NCI-H1436 treated with DMSO at 0.1 percent for 48 hours (cell line): ENCODE data around the gene ROBO1.

ENCODE experiments used
- DNase-seq: peaks from one replicate; lab custom pipeline; 2025; lab: John Stamatoyannopoulos, UW

Gene ROBO1

DNA sequence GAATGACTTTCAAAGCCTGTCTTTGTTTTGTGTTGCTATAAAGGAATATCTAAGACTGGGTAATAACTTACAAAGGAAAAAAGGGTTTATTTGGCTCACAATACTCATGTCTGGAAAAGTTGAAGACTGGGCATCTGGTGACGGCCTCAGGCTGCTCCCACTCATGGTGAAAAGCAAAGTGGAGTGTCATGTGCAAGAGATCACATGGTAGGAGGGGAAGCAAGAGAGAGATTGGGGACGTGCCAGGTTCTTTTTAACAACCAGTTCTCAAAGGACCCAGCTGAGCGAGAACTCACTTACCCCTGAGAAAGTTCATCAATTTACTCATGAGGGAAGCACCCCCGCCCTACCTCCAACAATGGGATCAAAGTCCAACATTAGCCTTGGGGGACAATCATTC is 929.4 kb downstream of the ROBO1 start:
- DNase-seq: no peak

DNA sequence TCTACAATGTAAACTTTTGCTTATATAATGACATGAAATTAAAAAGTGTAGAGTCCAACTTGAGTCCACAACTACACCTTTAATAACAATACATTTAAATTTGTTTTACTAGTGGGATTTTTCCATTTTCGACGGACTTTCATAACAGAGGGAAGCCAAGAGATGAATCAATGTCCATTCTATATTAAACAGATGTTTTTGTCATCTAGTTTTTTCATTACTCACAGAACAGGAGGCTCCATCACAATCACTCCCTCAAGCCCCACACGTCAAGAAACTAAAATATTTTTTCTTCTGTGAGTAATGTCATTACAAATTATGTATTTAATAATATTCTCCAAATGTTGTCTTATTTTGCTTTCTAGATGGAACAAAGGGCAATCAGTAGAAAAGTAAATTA is 932.9 kb downstream of the ROBO1 start:
- no peak for DNase-seq

DNA sequence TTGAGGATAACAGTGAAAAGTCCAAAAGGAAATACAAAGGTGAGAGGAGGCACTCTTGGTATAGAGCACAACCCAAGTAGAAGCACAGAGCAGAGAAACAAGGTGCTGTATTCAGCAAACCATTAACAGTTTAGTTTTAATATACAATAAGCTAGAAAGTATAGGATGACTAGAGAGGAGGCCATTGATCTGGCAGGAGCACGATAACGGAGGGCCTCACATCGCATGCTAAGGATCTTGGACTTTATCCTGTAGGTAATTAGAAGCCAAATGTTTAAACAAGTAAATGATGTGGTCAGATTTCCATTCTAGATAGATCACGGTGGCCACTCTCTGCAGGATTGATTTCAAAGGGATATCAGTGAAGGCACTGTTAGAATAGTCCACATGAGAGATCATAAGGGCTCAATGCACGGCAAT is 935.0 kb downstream of the ROBO1 start:
- DNase-seq: no peak

DNA sequence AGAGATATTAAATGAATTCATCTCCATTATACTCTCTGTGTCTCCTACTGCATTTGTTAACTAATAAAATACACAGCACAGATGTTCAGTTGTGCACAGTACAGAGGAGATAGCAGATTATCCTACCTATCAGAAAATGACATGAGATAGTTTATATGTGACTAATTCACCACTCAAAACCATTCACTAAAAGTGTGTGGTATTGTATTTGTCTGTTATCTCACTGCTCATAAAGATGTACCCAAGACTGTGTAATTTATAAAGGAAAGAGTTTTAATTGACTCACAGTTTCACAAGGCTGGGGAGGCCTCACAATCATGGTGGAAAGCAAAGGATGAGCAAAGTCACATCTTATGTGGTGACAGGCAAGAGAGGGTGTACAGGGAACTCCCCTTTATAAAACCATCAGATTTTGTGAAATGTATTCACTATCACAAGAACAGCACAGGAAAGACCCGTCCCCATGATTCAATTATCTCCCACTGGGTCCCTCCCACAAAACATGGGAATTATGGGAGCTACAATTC is 936.3 kb downstream of the ROBO1 start:
- no peak for DNase-seq

DNA sequence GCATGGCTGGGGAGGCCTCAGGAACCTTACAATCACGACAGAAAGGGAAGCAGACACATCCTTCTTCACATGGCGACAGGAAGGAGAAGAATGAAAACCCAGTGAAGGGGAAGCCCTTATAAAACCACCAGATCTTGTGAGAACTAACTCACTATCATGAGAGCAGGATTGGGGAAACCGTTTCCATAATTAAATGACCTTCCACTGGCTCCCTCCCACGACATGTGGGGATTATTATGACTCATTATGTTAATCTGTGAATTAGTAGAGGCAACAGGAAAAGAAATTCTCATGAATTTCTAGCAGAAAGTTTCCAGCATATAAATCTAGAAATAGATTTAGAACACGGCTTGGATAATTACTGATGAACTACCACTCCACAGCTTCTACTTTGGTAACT is 937.3 kb downstream of the ROBO1 start:
- DNase-seq: no peak

DNA sequence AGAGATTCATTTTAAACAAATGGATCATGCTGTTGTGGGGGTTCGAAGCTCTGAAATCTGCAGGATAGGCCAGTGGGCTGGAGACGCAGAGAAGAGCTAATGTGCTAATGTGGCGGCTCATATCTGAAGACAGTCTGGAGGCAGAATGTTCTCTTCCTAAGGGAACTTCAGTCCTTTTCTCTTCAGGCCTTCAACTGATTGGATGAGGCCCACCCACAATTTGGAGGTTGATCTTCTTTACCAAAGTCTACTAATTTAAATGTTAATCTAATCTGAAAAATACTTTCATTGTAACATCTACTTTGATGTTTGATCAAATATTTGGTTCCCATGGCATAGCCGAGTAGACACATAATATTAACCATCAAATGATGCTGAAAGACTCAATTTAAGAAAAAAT is 940.2 kb downstream of the ROBO1 start:
- no peak for DNase-seq

DNA sequence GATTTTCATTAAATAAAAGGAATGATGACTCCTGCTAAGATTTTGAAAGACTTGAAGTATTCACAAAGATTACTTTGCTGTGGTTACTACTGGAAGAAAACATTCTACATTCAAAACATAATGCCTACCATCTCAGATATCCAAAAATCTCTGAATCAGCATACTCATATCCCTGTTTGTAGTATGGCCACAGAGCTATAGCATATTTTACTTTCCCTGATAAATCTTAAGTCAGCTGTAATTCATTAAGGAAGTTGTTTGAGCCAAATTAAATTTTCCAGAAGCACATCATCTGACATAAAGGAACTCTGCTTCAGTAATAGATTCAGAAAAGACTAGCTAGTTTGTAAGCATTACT is 942.0 kb downstream of the ROBO1 start:
- DNase-seq: no peak

DNA sequence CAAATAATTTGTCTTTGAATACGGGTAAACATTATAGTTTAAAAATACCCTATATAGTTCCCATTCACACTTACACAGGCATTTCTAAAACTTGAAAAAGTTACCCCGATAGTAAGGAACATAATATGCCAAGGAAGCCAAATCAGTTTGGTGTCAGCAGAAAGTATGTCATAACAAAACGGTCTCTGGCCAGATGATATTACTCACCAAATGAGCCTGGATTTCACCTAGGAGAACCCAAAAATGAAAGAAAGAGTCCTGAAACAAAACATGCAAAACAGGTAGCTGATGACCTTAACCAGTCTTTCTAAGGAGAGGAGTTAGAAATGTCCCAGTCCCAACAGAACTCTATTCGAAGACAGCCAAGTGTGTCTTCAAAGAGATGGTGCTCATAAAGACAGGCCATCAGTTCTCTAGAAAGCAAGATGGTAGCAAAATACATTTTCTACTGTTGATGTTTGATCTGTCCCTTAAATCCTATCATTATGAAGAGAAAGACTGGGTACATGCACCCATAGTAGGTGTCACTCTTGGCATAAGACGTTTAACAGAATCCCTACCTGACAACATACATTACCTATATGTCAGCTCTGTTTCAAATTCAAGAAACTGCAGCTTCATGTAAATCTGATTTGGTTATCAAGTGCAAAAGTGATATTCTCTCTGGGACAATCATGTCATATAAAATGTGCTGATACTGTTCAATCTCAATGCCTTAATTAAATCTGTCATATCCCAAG is 942.5 kb downstream of the ROBO1 start:
- no peak for DNase-seq

DNA sequence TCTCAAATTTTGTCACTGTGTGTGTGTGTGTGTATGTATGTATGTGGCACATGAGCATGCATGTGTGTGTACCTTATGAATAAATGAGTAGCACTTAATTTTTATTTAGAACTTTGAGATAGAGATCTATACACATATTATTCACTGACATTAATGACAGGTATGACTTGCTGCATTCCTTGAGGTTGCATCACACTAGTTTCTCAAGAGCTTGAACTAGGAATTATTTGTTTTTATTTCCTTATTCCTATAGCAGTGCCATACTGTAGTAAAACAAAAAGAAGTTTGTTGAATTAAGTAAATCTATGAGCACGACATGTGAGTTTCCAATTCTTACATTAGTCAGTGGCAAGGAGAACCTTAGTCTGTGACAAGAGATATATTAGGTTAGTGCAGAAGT is 943.9 kb downstream of the ROBO1 start:
- DNase-seq: no peak

DNA sequence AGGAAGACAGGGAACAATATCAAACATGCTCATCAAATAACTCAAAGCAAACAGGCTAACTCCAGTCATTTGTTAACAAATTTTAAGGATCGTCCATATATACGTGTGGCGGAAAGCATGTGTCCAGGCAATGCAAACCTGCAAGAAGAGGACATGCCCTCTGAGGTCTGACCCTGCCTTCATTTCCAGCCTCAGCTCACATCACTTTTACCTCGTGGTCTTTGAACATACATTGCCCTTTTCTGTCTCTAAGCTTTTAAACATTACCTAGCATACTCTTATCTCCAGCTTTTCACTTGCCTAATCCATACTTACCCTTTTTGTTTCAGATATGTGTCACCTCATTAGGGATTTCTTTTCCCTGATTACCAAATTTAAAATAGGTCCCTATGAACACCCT is 944.4 kb downstream of the ROBO1 start:
- no peak for DNase-seq

DNA sequence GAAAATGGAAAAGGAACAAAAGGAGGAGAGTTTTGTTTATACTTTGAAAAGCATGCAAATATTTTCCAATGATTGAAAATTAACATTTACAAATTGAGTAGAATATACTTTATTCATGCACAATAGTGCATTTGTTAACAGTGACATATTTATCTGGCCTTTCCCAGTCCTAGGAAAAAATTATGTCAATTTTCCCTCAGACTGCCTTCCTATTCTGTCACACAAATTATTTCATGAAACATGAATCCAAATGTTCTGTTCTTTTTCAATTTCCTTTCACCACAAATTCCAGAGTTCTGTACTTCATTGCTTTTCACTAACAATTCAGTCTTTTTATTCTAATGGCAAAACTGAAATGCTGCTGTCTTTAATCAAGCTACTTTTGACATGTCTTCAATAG is 945.1 kb downstream of the ROBO1 start:
- DNase-seq: no peak

DNA sequence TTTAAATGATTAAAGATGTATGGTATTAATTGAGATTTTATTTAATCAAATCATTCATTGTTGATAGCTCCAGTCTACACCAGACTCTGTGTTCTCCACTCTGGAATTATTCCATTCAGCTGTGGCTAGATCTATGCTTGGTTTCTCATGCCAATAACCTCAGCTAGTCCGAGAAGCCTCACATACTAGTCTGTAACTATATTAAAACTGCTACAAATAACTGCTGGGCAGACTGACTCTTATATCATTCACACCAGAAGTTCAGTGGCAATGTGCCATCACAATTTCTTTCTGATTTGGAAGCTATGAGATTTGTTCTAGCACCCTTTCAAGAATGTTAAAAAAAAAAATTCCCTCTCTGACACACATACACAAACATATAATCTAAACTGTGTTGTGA is 947.3 kb downstream of the ROBO1 start:
- no peak for DNase-seq

DNA sequence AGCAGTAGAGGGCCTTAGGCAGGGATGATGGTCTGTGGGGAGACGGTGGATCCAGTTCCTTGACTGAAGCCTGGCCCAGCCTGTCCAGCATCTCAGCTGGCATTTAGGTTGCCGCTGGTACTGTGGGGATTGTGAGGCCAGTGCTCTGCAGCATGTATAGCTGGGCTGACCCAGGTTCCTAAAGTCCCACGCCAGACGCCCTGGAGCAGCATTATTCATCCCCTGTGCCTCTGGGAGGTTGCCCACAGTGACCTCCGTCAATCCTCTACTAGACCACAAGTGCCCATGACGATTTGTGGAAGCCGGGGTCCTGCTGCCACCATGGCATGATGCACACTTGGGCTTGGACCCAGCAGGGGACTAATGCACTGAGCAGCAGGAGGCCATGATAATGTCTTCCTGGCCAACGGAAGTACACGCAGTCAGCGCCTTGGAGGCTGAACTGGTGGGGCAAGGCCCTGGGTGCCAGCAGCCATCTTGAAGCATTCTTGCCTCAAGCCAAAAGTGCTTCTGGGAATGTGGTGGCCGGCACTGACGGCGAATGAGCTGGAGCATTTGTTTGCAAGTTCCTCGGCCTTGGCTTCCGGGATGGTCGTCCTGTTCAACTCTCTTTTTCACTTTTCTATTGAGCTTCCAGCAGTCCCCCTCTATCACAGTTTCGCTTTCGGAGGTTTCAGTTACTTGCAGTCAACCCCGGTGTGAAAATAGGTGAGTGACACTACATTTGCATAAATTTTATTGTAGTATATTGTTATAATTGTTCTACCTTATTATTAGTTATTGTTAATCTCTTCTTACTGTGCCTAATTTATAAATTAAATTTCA is 949.4 kb downstream of the ROBO1 start:
- no peak for DNase-seq

DNA sequence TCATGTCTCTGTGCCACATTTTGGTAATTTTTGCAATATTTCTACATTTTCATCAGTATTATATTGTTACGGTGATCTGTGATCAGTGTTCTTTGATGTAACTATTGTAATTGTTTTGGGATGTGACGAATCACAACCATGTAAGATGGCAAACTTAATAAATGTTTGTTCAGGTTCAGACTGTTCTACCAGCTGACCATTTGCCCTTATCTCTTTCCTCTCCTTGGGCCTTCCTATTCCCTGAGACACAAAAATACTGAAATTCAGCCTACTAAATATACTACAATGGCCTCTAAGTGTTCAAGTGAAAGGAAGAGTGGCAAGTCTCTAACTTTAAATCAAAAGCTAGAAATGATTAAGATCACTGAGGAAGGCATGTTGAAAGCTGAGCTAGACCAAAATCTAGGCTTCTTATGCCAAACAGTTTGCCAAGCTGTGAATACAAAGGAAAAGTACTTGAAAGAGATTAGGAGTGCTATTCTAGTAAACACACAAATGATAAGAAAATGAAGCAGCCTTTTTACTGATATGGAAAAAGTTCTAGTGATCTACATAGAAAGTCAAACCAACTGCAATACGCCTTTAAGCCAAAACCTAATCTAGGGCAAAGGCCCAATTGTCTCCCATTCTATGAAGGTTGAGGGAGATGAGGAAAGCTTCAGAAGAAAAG is 952.8 kb downstream of the ROBO1 start:
- DNase-seq: no peak

DNA sequence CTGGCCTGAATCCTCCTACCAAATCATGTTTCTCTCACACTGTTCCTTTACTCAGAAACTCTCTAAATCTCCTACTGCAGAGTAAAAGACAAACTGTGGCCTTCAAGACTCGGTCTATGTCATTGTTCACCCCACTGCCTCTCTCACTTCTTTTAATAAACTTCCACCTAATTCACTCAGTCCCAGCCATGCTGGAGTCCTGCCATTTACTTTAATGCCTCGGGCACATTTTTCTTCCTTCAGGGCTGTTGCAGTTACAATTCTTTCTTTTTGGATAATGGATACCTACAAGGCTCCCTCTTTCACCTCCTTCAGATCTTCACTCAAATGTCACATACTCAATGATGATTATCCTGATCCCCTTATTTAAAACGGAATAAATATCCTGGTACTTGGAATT is 955.6 kb downstream of the ROBO1 start:
- no peak for DNase-seq

DNA sequence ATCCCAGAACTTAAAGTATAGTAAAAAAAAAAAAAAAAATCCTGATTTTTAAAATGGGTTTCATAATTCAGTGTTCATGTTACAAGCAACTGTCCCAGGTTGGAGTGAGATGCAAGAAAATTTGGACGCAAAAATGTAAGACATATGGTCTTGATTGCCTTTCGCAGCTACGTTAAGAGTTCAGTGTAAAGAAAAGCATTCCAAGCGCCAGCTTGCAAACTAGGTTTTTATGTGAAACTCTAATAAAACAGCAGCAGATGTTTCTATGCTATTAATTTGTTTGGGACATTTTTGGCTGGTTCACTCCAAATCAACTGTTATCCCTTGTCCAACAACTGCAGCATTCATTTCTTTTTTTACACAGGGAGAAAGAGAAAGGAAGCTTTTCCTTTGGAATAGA is 957.8 kb downstream of the ROBO1 start:
- DNase-seq: no peak

DNA sequence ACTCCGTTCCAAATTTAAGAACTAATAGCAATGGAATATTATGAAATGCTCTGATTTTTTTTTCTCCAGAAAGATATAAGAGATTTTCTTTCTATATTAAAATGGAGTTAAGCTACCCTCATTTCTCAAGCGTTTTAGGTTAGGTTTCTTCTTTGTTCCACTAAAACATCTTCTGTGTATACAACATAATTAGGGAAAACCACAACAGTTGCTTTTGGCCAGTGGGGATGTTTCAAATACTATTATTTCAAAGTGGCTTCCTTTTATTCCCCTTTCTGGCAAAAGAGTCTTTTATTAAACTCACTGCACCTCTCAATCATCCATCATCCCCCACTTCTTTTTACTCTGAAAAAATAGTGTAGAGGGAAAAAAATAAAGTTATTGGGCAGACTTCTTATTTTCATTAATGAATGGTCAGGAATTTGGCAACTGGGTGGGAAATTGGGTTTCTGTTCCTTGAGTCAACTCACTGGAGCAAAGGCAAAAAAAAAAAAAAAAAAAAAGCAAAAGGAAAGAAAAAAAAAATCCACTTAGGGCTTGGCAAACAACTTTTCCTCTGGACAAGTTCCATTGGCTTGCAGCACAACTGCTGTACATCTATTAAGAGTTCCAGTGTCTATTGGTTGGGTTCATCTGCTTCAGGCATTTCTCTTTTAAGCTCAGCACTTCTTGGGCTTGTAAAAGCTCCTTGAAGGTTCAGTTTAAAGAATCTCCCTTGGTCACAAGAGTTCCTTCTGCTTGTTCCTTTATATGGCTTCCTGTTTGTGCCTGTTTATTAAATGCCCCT is 963.4 kb downstream of the ROBO1 start:
- no peak for DNase-seq

DNA sequence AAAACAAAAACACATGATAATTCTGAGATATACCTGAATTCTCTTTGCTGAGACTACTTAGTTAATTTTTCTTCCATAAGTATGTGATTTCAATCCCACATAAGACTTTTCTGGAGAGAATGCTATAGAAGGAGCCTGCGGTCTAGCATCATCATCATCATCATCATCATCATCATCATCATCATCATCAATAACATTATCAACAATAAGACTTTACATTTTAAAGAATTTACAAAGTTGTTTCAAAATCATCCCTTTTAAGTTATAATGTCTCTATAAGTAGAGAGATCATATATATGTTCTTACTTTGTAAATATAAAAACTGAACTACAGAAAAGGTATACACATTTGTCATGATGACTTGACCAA is 965.3 kb downstream of the ROBO1 start:
- no peak for DNase-seq

DNA sequence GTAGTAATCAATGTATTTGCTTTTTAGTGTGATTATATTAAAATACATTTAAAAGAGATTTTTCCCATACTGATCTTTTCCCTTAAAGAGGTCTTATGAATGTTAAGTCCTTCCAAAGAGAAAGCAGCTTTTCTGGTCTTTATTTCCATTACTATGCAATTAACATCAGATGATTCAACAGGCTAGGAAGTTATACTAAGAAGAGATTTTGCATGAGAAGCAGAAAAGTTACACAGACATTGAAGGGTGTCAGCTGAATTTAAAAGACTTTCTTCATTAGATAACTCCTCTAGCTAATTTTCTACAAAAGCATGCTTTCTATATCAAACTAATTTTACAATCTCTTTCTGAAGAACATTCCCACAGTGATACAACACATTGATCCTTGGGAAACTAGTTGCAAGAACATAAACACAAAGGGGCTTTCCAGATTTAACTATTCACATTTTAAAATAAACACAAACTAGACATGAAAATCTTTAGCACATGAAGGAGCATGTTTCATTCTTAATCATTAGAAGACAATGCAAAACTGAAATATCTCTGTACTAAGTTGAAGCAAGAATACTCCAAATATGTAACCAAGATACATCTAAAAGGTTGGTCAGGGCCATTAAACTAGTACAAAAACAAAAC is 965.8 kb downstream of the ROBO1 start:
- DNase-seq: no peak

DNA sequence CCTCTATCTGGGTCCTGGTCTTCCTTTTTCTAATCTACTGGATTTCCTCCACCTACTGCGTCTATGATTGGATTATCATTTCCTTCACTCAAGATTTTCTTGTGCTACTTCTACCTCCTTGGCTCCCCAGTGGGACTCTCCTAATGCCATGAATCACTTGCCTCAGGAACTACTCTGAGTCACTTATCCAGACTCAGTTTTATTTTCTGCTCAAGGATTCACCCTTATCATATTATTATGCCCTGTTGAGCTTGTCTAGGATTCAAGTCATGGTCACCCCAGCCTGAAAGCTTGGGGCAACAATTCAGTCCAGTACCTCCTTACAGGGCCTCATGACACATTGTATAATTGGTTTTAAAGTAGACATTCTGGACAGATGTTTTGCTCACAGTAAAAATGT is 968.1 kb downstream of the ROBO1 start:
- no peak for DNase-seq

DNA sequence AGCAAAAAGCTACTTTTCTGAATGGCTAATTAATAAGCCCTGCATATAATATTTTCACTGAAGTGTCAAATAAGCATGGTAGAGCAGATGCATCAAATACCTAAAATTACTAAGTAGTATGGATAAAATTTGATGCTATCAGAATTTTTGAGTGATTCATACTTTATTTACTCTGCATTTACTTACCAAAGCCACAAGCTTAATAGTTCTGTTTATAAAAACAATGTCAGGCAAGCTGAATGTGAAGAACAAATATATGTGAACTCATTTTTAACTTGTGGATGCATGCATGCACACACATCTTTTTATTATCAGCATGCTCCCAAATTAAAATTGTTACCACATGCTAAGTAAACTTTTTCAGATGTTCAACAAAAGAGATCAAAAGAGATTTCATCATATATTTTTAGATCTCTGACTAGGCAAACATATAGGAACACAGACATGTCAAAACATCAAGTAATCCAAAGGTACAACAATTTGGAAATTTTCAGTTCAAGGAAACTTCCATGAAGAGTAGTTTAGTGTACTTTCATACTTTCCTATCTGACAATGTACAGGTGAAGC is 969.4 kb downstream of the ROBO1 start:
- no peak for DNase-seq
